Activated B cell treated with CpG ODN at 0.5 μM for 24 hours (primary cell): ENCODE results near the gene ANO10. TPM values are rescaled to one million over a fixed set of nuclear protein-coding genes. Genes with fewer than 3 reads are reported as not detected.
"Not testable (repeated sequence)": the region's sequence is repeated elsewhere in the genome, so short reads cannot be mapped to it uniquely, and the experiment has no call there.

Source experiments
- ATAC-seq: fragments of 200-7000 bp; cut with Tn5 transposase; one replicate; pipeline ENCODE4 v1.10.0; 2021; ENCODE audit warnings: low read depth, mild to moderate bottlenecking, moderate library complexity
- CTCF ChIA-PET: fragments of 350-600 bp; sonication (Branson Sonifier 250); formaldehyde crosslinking; loops from one replicate; lab custom pipeline; 2021; ENCODE audit warnings: antibody characterized with exemption; lab: Charles Lee
- POLR2A ChIA-PET: fragments of 350-600 bp; sonication (Branson Sonifier 250); formaldehyde crosslinking; loops from one replicate; lab custom pipeline; 2021; ENCODE audit warnings: antibody characterized with exemption; lab: Charles Lee
- DNase-seq: peaks from one replicate; pipeline ENCODE4 v3.0.0; 2022
- H3K27ac Mint-ChIP-seq: one replicate; pipeline ENCODE4 v1.8.0; 2020; ENCODE audit warnings: mixed read lengths
- H3K27me3 Mint-ChIP-seq: one replicate; pipeline ENCODE4 v1.8.0; 2021; ENCODE audit warnings: mixed read lengths
- H3K36me3 Mint-ChIP-seq: one replicate; pipeline ENCODE4 v1.8.0; 2021; ENCODE audit warnings: low read depth, mixed read lengths
- H3K4me1 Mint-ChIP-seq: one replicate; pipeline ENCODE4 v1.8.0; 2021; ENCODE audit warnings: mixed read lengths
- H3K4me3 Mint-ChIP-seq: one replicate; pipeline ENCODE4 v1.8.0; 2020; ENCODE audit warnings: mild to moderate bottlenecking, mixed read lengths
- H3K9me3 Mint-ChIP-seq: one replicate; pipeline ENCODE4 v1.8.0; 2020; ENCODE audit warnings: mixed read lengths
- intact Hi-C: fragments of 100-400 bp; cut with micrococcal nuclease; formaldehyde crosslinking; loops from one replicate; pipeline ENCODE4 v1.15.1; 2024
- total RNA-seq: library from RNA; stranded (reverse); gene quantifications from 2 replicates; pipeline ENCODE4 v1.2.3, GENCODE V29; 2022
- TF ChIP-seq, protein P1 (sequence below): fragments of 200-600 bp; IDR thresholded peaks from one replicate; pipeline ENCODE4 v1.8.0; 2022; ENCODE audit warnings: antibody characterized with exemption, mild to moderate bottlenecking

The ANO10 gene
- total RNA-seq, 1 donor from 2014 or later = 6.4 TPM

DNA sequence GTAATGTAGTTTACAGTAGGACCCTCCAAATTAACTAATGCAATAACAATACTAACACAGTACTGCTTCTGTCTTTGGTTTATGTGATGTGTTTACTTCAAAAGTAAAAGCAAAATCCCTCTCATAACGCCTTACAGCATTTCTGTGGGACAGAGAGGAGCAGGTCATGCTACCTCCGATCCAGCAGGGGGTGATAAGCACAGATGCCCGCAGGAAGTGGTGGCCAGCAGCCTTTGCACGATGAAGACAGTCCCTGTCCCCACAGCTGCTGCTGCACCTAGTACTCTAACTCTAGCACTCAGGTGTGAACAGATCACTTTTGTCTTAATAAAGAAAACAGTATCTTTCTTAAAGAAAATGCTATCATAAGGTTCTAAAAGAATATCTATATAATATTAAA, 38.3 kb downstream of the ANO10 start:
- Mint-ChIP-seq H3K4me3 (no peak overlapping the region), H3K27me3 (no peaks in the 10 kb centered on the region), H3K27ac (no peak overlapping the region), H3K4me1 (no peaks in the 10 kb centered on the region), H3K36me3 (no peaks in the 10 kb centered on the region), H3K9me3 (no peaks in the 10 kb centered on the region)
- ChIA-PET CTCF (no interaction called here), POLR2A (no interaction called here)
- intact Hi-C loops = no loop called here
- TF ChIP-seq, protein P1, sequence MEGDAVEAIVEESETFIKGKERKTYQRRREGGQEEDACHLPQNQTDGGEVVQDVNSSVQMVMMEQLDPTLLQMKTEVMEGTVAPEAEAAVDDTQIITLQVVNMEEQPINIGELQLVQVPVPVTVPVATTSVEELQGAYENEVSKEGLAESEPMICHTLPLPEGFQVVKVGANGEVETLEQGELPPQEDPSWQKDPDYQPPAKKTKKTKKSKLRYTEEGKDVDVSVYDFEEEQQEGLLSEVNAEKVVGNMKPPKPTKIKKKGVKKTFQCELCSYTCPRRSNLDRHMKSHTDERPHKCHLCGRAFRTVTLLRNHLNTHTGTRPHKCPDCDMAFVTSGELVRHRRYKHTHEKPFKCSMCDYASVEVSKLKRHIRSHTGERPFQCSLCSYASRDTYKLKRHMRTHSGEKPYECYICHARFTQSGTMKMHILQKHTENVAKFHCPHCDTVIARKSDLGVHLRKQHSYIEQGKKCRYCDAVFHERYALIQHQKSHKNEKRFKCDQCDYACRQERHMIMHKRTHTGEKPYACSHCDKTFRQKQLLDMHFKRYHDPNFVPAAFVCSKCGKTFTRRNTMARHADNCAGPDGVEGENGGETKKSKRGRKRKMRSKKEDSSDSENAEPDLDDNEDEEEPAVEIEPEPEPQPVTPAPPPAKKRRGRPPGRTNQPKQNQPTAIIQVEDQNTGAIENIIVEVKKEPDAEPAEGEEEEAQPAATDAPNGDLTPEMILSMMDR = no peak
- DNase-seq (no peak), ATAC-seq (no peak)

DNA sequence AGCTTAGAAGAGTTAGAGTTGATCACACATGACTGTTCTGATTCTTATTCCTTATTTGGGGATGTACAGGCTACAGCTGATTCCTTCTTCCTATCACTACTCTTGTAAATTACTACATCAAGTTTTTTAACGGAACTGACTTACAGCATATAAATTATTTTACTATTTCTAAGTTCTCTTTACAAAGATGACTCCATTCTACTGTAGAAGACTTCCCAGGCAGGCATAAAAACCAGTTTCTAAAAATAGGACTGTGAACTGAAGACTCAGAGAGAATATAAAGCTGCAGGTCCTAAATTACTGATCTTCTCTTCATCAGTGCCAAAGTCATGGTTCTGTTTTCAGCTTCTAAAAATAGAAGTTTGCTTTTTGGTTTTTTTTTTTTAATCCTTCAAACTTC, 38.9 kb downstream of the ANO10 start:
- TF ChIP-seq, protein P1 = no peak
- no peak for DNase-seq
- ATAC-seq = no peak
- H3K4me3 Mint-ChIP-seq = no peak overlapping the region
- no peak overlapping the region for H3K27ac Mint-ChIP-seq
- no peaks in the 10 kb centered on the region for H3K9me3 Mint-ChIP-seq
- intact Hi-C loops = no loop called here
- CTCF ChIA-PET = no interaction called here
- H3K4me1 Mint-ChIP-seq = no peaks in the 10 kb centered on the region
- no peaks in the 10 kb centered on the region for H3K36me3 Mint-ChIP-seq
- POLR2A ChIA-PET = no interaction called here
- no peaks in the 10 kb centered on the region for H3K27me3 Mint-ChIP-seq

DNA sequence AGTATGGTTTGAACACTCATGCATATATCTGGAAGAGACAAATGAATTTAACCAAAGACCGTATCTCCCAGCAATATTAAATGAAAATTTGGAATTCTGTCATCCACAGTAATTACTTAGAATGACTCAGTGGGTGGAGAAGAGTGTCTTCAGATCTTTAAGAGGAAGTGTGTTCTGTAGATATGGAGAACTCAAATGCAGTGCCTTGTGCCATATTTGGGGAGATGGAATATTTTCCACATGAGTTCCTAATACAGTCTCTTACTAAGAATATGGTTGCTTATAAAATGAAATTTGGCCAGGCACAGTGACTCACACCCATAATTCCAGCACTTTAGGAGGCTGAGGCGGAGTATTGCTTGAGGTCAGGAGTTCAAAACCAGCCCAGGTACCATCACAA, 40.5 kb downstream of the ANO10 start:
- Mint-ChIP-seq H3K36me3 (no peaks in the 10 kb centered on the region), H3K9me3 (no peaks in the 10 kb centered on the region), H3K27me3 (no peaks in the 10 kb centered on the region), H3K4me3 (no peak overlapping the region), H3K27ac (no peak overlapping the region), H3K4me1 (no peaks in the 10 kb centered on the region)
- DNase-seq (no peak), ATAC-seq (no peak)
- TF ChIP-seq, protein P1 = no peak
- ChIA-PET CTCF (no interaction called here), POLR2A (no interaction called here)
- intact Hi-C loops = no loop called here

DNA sequence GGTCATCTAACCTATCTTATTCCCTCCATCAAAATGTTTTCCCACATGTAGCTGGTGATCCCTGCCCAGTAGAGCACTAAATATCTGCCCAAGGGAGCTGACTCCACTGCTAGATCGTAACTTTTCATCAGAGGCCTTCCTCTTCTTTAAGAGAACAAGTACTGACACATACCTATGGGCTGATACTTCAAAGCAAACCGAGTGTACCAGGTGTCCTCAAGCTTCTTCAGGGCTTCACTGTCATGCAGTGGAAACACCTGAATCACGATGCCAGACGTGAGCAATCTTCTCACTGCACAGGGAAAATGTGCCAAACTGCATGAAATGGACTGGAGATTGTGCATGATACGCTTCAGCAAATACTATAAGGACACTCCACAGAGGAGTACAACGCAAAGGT, 41.6 kb downstream of the ANO10 start:
- no peak for DNase-seq
- CTCF ChIA-PET = no interaction called here
- POLR2A ChIA-PET = no interaction called here
- intact Hi-C loops = no loop called here
- Mint-ChIP-seq H3K9me3 (no peaks in the 10 kb centered on the region), H3K27ac (no peak overlapping the region), H3K4me3 (no peak overlapping the region), H3K36me3 (no peaks in the 10 kb centered on the region), H3K27me3 (no peaks in the 10 kb centered on the region), H3K4me1 (no peaks in the 10 kb centered on the region)
- TF ChIP-seq, protein P1 = no peak
- ATAC-seq = no peak

DNA sequence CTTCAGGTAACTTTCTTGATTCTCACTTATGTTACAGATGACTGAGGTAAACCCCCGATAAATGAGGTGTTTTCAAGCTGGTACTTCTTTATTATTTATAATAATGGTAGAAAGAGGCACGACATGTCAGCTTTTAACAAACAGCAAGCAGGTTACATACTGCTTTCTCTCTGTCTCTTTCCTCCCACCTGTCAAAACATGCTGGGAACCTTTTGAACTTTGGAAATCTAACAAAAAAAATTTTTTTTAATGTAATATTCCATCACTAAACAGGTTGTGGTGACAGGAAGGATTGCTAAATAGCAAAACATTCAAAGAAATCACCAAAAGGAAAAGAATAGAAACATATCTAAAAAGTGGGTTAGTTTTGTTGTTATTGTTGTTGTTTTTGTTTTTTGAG, 48.2 kb downstream of the ANO10 start:
- DNase-seq = no peak
- Mint-ChIP-seq H3K9me3 (no peaks in the 10 kb centered on the region), H3K4me1 (no peaks in the 10 kb centered on the region), H3K27me3 (no peaks in the 10 kb centered on the region), H3K27ac (no peak overlapping the region), H3K36me3 (no peaks in the 10 kb centered on the region), H3K4me3 (no peak overlapping the region)
- intact Hi-C loops = no loop called here
- ATAC-seq = no peak
- ChIA-PET CTCF (no interaction called here), POLR2A (no interaction called here)
- TF ChIP-seq, protein P1 = no peak

DNA sequence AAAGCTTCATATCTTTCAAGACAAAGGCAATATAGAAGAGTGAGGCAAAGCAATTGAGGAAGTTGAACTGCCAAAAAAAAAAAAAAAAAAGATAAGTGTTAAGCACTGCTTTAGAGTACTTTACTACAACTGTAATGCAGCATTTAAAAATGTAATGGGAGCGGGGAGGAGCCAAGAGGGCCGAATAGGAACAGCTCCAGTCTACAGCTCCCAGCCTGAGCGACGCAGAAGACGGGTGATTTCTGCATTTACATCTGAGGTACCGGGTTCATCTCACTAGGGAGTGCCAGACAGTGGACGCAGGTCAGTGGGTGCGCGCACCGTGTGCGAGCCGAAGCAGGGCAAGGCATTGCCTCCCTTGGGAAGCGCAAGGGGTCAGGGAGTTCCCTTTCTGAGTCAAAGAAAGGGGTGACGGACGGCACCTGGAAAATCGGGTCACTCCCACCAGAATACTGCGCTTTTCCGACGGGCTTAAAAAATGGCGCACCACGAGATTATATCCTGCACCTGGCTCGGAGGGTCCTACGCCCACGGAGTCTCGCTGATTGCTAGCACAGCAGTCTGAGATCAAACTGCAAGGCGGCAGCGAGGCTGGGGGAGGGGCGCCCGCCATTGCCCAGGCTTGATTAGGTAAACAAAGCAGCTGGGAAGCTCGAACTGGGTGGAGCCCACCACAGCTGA, 56.0 kb downstream of the ANO10 start:
- DNase-seq, POLR2A ChIA-PET, ATAC-seq, H3K36me3 Mint-ChIP-seq, H3K27ac Mint-ChIP-seq, H3K9me3 Mint-ChIP-seq, H3K27me3 Mint-ChIP-seq, H3K4me1 Mint-ChIP-seq, intact Hi-C loops, CTCF ChIA-PET, H3K4me3 Mint-ChIP-seq: not testable (repeated sequence)
